HepG2 (cell line): ENCODE results near the gene CLDN15. TPM values are rescaled to one million over a fixed set of nuclear protein-coding genes. Genes with fewer than 3 reads are reported as not detected.

ENCODE experiments used
- CEBPG ChIP-seq: IDR thresholded peaks from 2 replicates; pipeline ENCODE4 v1.6.1; 2016
- DMAP1 ChIP-seq: IDR thresholded peaks from 2 replicates; pipeline ENCODE4 v1.6.1; 2016
- DPF2 ChIP-seq: sonication (generic); formaldehyde crosslinking; IDR thresholded peaks from 2 replicates; pipeline ENCODE4 v1.4.0; 2020; ENCODE audit warnings: mild to moderate bottlenecking, low read depth, missing genetic modification reagents, borderline replicate concordance
- EED ChIP-seq: sonication (generic); formaldehyde crosslinking; IDR thresholded peaks from 2 replicates; pipeline ENCODE4 v1.5.0; 2020; ENCODE audit warnings: mild to moderate bottlenecking, missing genetic modification reagents
- ESRRA ChIP-seq: sonication (generic); formaldehyde crosslinking; IDR thresholded peaks from 2 replicates; pipeline ENCODE4 v1.5.1; 2020; ENCODE audit warnings: mild to moderate bottlenecking, low read depth, missing genetic modification reagents
- FOXK2 ChIP-seq: fragments of 450-650 bp; IDR thresholded peaks from 2 replicates; pipeline ENCODE4 v1.6.1; 2016
- GABPB1 ChIP-seq: IDR thresholded peaks from 2 replicates; pipeline ENCODE4 v1.6.1; 2016; ENCODE audit warnings: mild to moderate bottlenecking, missing genetic modification reagents, moderate library complexity, missing compliant biosample characterization
- HOXA7 ChIP-seq: sonication (generic); formaldehyde crosslinking; IDR thresholded peaks from 2 replicates; pipeline ENCODE4 v1.8.1; 2022; ENCODE audit warnings: mild to moderate bottlenecking, missing genetic modification reagents, moderate library complexity
- KMT2A ChIP-seq: sonication (generic); formaldehyde crosslinking; IDR thresholded peaks from 2 replicates; pipeline ENCODE4 v1.4.0; 2020; ENCODE audit warnings: missing genetic modification reagents
- NCOA1 ChIP-seq: sonication (generic); formaldehyde crosslinking; IDR thresholded peaks from 2 replicates; pipeline ENCODE4 v1.9.0; 2021; ENCODE audit warnings: missing genetic modification reagents
- RXRA ChIP-seq: sonication (generic); formaldehyde crosslinking; IDR thresholded peaks from 2 replicates; pipeline ENCODE4 v1.5.1; 2020; ENCODE audit warnings: missing genetic modification reagents
- SATB2 ChIP-seq: sonication (generic); formaldehyde crosslinking; IDR thresholded peaks from 2 replicates; pipeline ENCODE4 v1.5.0; 2020; ENCODE audit warnings: missing genetic modification reagents
- TOE1 ChIP-seq: sonication (generic); formaldehyde crosslinking; IDR thresholded peaks from 2 replicates; pipeline ENCODE4 v1.4.0; 2020; ENCODE audit warnings: mild to moderate bottlenecking, missing genetic modification reagents
- TSC22D2 ChIP-seq: sonication (generic); formaldehyde crosslinking; IDR thresholded peaks from 2 replicates; pipeline ENCODE4 v1.5.1; 2020; ENCODE audit warnings: missing genetic modification reagents, mild to moderate bottlenecking, borderline replicate concordance
- U2AF2 ChIP-seq: fragments of 200-400 bp; formaldehyde crosslinking; IDR thresholded peaks from 2 replicates; pipeline ENCODE4 v1.6.1; 2017; ENCODE audit warnings: low read depth, mild to moderate bottlenecking, low read length
- ZNF138 ChIP-seq: sonication (generic); formaldehyde crosslinking; IDR thresholded peaks from 2 replicates; pipeline ENCODE4 v1.5.0; 2020; ENCODE audit warnings: mild to moderate bottlenecking, low read depth, missing genetic modification reagents
- ZNF235 ChIP-seq: sonication (generic); formaldehyde crosslinking; IDR thresholded peaks from 2 replicates; pipeline ENCODE4 v1.8.1; 2023; ENCODE audit warnings: mild to moderate bottlenecking, missing genetic modification reagents, borderline replicate concordance
- ZNF34 ChIP-seq: sonication (generic); formaldehyde crosslinking; IDR thresholded peaks from 2 replicates; pipeline ENCODE4 v1.4.0; 2020; ENCODE audit warnings: mild to moderate bottlenecking, missing genetic modification reagents, borderline replicate concordance
- ZNF552 ChIP-seq: sonication (generic); formaldehyde crosslinking; IDR thresholded peaks from 2 replicates; pipeline ENCODE4 v1.9.0; 2022; ENCODE audit warnings: missing genetic modification reagents, mild to moderate bottlenecking, borderline replicate concordance
- ZNF598 ChIP-seq: sonication (generic); formaldehyde crosslinking; IDR thresholded peaks from 2 replicates; pipeline ENCODE4 v1.5.1; 2020; ENCODE audit warnings: mild to moderate bottlenecking, missing genetic modification reagents, borderline replicate concordance
- polyA plus RNA-seq, 8 experiments: library from polyadenylated mRNA; depleted of rRNA in 3 of 8; stranded (reverse) in 7 of 8; unstranded in 1 of 8; fragments of >200 nt; fragmentation: Illumina TruSeq in 4 of 8; extraction: Trizol in 4 of 8; gene quantifications; 2 replicates each; pipeline versions ENCODE4 v1.2.1 to v1.2.3, GENCODE V29; 2011 to 2016; ENCODE audit warnings: low read depth in 4 of 8, missing spikeins in 1 of 8, mixed read lengths in 1 of 8; ENCODE audit not compliant: insufficient read depth in 1 of 8
- total RNA-seq, 5 experiments: library from RNA; depleted of rRNA; stranded (reverse); fragments of >200 nt; fragmentation: Illumina TruSeq; extraction: Trizol; gene quantifications; 2 replicates each; pipeline ENCODE4 v1.2.3, GENCODE V29; 2016; ENCODE audit warnings: low read depth in 1 of 5
- TF ChIP-seq, protein P1 (sequence below): sonication (generic); formaldehyde crosslinking; IDR thresholded peaks from 2 replicates; pipeline ENCODE4 v1.5.1; 2020; ENCODE audit warnings: missing genetic modification reagents, mild to moderate bottlenecking, borderline replicate concordance
- TF ChIP-seq, protein P2 (sequence below): IDR thresholded peaks from 2 replicates; pipeline ENCODE4 v1.6.1; 2016; ENCODE audit warnings: missing biosample characterization, missing genetic modification reagents, low read depth
- TF ChIP-seq, protein P3 (sequence below): sonication (generic); formaldehyde crosslinking; IDR thresholded peaks from 2 replicates; pipeline ENCODE4 v1.4.0; 2020; ENCODE audit warnings: missing genetic modification reagents, borderline replicate concordance
- TF ChIP-seq, protein P4 (sequence below): sonication (generic); formaldehyde crosslinking; IDR thresholded peaks from 2 replicates; pipeline ENCODE4 v1.9.0; 2022; ENCODE audit warnings: missing genetic modification reagents, mild to moderate bottlenecking, borderline replicate concordance

Gene CLDN15
- total and polyA plus RNA-seq, 2 of the 13 experiments (the other 11 are each of a cell fraction or from before 2014, with no cell fraction given): 7.1 to 17.8 TPM

DNA sequence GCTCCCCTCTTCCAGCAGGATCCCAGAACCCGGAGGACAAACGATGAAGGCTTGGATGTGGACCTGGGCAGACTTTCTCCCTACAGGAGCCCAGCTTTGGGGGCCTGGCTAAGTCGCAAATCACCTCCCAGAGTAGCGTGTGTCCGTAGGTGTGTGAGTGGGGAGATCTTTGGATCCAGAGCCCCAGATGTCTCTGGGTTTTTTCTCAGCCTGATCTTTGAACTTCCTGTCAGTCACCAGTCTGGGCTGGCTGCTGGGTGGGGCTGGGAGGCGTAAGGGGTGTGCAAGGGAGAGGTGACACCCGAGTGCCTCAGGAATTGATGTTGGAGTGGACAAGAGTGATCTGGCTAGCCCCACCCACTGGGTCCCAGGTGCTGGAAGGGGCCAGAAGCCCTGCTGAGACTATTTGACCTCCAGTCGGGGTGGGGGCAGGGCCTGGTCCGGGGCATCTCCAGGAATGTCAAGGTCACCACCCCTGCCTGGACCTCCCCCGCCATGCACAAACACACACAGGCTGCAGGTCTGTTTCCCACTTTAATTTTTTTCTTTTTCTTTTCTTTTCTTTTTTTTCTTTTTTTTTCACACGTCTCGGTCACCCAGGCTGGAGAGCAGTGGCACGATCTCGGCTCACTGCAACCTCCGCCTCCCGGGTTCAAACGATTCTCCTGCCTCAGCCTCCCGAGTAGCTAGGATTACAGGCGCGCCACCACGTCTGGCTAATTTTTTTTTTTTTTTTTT lies 36.6 kb downstream of the CLDN15 start, which contains the start of gene MOGAT3 (continued):
- TF ChIP-seq GABPB1 (CRISPR knock-in tag) (no peak; the same call in 1 of the 2 replicates), ZNF552 (CRISPR knock-in tag) (no peak), KMT2A (CRISPR knock-in tag) (peak; percentile 43; the same call in 1 of the 2 replicates), EED (CRISPR knock-in tag) (no peak; the same call in 1 of the 2 replicates), RXRA (peak; percentile 95), NCOA1 (CRISPR knock-in tag) (no peak), HOXA7 (no peak), ZNF235 (no peak), U2AF2 (peak; percentile 83; the same call in 1 of the 2 replicates), ZNF138 (no peak), DMAP1 (CRISPR knock-in tag) (peak; percentile 84; the same call in 1 of the 2 replicates), ZNF598 (CRISPR knock-in tag) (peak; percentile 38; the same call in 1 of the 2 replicates), DPF2 (CRISPR knock-in tag) (peak; percentile 51; the same call in 1 of the 2 replicates), ZNF34 (CRISPR knock-in tag) (no peak), FOXK2 (peak; percentile 53; the same call in 1 of the 2 replicates), SATB2 (CRISPR knock-in tag) (no peak), TSC22D2 (CRISPR knock-in tag) (peak; percentile 31; the same call in 1 of the 2 replicates), TOE1 (CRISPR knock-in tag) (0 out of 2 replicates have a peak, but pooled peaks have one; percentile 40), CEBPG (CRISPR knock-in tag) (0 out of 2 replicates have a peak, but pooled peaks have one; percentile 29), ESRRA (peak; percentile 92)
- TF ChIP-seq, protein P1, sequence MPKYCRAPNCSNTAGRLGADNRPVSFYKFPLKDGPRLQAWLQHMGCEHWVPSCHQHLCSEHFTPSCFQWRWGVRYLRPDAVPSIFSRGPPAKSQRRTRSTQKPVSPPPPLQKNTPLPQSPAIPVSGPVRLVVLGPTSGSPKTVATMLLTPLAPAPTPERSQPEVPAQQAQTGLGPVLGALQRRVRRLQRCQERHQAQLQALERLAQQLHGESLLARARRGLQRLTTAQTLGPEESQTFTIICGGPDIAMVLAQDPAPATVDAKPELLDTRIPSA: no peak
- TF ChIP-seq, protein P2, sequence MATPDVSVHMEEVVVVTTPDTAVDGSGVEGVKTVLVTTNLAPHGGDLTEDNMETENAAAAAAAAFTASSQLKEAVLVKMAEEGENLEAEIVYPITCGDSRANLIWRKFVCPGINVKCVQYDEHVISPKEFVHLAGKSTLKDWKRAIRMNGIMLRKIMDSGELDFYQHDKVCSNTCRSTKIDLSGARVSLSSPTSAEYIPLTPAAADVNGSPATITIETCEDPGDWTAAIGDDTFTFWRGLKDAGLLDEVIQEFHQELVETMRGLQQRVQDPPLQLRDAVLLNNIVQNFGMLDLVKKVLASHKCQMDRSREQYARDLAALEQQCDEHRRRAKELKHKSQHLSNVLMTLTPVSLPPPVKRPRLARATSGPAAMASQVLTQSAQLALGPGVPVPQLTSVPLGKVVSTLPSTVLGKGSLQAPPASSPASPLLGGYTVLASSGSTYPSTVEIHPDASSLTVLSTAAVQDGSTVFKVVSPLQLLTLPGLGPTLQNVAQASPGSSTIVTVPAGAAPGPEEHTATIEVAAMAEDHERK (CRISPR knock-in tag): no peak
- TF ChIP-seq, protein P3, sequence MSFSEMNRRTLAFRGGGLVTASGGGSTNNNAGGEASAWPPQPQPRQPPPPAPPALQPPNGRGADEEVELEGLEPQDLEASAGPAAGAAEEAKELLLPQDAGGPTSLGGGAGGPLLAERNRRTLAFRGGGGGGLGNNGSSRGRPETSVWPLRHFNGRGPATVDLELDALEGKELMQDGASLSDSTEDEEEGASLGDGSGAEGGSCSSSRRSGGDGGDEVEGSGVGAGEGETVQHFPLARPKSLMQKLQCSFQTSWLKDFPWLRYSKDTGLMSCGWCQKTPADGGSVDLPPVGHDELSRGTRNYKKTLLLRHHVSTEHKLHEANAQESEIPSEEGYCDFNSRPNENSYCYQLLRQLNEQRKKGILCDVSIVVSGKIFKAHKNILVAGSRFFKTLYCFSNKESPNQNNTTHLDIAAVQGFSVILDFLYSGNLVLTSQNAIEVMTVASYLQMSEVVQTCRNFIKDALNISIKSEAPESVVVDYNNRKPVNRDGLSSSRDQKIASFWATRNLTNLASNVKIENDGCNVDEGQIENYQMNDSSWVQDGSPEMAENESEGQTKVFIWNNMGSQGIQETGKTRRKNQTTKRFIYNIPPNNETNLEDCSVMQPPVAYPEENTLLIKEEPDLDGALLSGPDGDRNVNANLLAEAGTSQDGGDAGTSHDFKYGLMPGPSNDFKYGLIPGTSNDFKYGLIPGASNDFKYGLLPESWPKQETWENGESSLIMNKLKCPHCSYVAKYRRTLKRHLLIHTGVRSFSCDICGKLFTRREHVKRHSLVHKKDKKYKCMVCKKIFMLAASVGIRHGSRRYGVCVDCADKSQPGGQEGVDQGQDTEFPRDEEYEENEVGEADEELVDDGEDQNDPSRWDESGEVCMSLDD (CRISPR knock-in tag): no peak
- TF ChIP-seq, protein P4, sequence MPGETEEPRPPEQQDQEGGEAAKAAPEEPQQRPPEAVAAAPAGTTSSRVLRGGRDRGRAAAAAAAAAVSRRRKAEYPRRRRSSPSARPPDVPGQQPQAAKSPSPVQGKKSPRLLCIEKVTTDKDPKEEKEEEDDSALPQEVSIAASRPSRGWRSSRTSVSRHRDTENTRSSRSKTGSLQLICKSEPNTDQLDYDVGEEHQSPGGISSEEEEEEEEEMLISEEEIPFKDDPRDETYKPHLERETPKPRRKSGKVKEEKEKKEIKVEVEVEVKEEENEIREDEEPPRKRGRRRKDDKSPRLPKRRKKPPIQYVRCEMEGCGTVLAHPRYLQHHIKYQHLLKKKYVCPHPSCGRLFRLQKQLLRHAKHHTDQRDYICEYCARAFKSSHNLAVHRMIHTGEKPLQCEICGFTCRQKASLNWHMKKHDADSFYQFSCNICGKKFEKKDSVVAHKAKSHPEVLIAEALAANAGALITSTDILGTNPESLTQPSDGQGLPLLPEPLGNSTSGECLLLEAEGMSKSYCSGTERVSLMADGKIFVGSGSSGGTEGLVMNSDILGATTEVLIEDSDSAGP: peak; percentile 17; the same call in 1 of the 2 replicates
